Choroid plexus epithelial cell (primary cell): Measurements from ENCODE around the gene ZSCAN9.
A peak's percentile ranks its signal among the peaks of the same experiment; 100 is the strongest.

Source experiments
- DNase-seq: peaks from one replicate; pipeline ENCODE4 v3.0.0-alpha.2; 2010; ENCODE audit warnings: low read depth
- H3K4me3 ChIP-seq: 2 replicates; pipeline ENCODE4 v1.5.1; 2011; ENCODE audit warnings: low read depth, mild to moderate bottlenecking, control low read depth, low read length, moderate library complexity
- TF ChIP-seq, protein P1 (sequence below): conservative IDR thresholded peaks from 2 replicates; pipeline ENCODE4 v1.5.1; 2011; ENCODE audit warnings: low read depth, mild to moderate bottlenecking, control low read depth, inconsistent platforms, low read length, moderate library complexity

ZSCAN9 gene

GRCh38 chr6:28281288-28282064 lies 56.4 kb downstream of the ZSCAN9 start, which contains the start of gene PGBD1:
Gene PGBD1, plus strand, starts transcription at chr6:28281572. Its CDS starts 2,242 bp downstream, at chr6:28283814.
- peak; percentile 78 for DNase-seq
- TF ChIP-seq, protein P1, sequence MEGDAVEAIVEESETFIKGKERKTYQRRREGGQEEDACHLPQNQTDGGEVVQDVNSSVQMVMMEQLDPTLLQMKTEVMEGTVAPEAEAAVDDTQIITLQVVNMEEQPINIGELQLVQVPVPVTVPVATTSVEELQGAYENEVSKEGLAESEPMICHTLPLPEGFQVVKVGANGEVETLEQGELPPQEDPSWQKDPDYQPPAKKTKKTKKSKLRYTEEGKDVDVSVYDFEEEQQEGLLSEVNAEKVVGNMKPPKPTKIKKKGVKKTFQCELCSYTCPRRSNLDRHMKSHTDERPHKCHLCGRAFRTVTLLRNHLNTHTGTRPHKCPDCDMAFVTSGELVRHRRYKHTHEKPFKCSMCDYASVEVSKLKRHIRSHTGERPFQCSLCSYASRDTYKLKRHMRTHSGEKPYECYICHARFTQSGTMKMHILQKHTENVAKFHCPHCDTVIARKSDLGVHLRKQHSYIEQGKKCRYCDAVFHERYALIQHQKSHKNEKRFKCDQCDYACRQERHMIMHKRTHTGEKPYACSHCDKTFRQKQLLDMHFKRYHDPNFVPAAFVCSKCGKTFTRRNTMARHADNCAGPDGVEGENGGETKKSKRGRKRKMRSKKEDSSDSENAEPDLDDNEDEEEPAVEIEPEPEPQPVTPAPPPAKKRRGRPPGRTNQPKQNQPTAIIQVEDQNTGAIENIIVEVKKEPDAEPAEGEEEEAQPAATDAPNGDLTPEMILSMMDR: no peak
- H3K4me3 ChIP-seq: peak within 1 kb of the TSS; percentile 70

- no peak overlapping the region for H3K4me3 ChIP-seq
- DNase-seq: peak; percentile 19
- TF ChIP-seq, protein P1: no peak
Observed at GRCh38 chr6:28282926-28283325, 57.9 kb downstream of the ZSCAN9 start.
